ENCODE data around the gene DPYSL5.

DNA sequence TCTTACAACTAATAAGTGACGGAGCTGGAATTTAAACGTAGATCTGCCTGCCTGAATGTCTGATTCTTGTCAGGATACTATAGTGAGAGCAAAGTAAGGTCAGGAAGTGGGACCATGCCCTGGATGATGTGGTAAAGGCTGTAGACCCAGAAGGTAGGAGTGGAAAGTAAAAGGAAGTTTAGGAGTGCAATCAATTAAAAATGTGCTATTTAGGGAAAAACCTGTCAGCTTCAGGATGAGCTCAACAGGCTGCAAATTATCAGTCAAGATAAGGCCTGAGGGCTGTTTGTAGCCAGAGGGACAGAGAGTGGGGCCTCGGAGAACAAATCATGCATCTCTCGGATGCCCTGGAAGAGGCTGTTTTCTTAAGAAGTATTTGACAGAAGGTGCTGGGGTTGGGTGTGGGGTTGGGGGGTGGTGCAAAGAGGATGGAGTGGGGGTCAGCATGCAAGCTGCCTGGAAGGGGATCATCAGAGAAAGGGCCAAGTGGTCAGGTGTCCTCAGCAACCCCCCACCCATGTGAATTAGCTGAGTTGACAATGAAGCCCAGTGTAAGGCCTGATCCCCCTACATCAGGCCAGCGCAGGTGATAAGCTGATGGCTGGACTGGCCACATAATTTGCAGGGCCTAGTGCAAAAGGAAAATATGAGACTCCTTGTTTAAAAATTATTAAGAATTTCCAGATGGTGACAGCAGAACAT is 69.4 kb downstream of the DPYSL5 start:
- TF ChIP-seq SUZ12 (IDR thresholded peaks at IDR 0.05) (no peak), HDGF (IDR thresholded peaks at IDR 0.05; ENCODE audit: borderline replicate concordance) (no peak), LEF1 (IDR thresholded peaks at IDR 0.05; ENCODE audit: borderline replicate concordance) (no peak), SP1 (IDR thresholded peaks at IDR 0.05) (no peak), FOXK2 (IDR thresholded peaks at IDR 0.05) (no peak), FOXM1 (IDR thresholded peaks at IDR 0.05; ENCODE audit: borderline replicate concordance) (no peak), FOXA1 (IDR thresholded peaks at IDR 0.05) (no peak), BHLHE40 (IDR thresholded peaks at IDR 0.05; ENCODE audit: borderline replicate concordance) (no peak), ELF4 (IDR thresholded peaks at IDR 0.05) (no peak), TARDBP (IDR thresholded peaks at IDR 0.05) (no peak), ZNF384 (IDR thresholded peaks at IDR 0.05) (no peak)
- TF ChIP-seq, protein P1, sequence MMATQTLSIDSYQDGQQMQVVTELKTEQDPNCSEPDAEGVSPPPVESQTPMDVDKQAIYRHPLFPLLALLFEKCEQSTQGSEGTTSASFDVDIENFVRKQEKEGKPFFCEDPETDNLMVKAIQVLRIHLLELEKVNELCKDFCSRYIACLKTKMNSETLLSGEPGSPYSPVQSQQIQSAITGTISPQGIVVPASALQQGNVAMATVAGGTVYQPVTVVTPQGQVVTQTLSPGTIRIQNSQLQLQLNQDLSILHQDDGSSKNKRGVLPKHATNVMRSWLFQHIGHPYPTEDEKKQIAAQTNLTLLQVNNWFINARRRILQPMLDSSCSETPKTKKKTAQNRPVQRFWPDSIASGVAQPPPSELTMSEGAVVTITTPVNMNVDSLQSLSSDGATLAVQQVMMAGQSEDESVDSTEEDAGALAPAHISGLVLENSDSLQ (IDR thresholded peaks at IDR 0.05) = no peak

Measured in HEK293T (cell line).